HL-60 (cell line): ENCODE data around the gene KLHL22.
A peak's percentile ranks its signal among the peaks of the same experiment; 100 is the strongest.

Source experiments
- DNase-seq, 2 experiments: peaks; one replicate each; pipeline ENCODE4 v3.0.0-alpha.2; 2010 to 2020; ENCODE audit warnings: low read depth in 1 of 2, low spot score in 1 of 2
- H3K27ac ChIP-seq: fragments of 250-450 bp; sonication (Bioruptor Pico); replicated peaks from 2 replicates; pipeline ENCODE4 v1.5.1; 2020; ENCODE audit warnings: mild to moderate bottlenecking, moderate library complexity
- H3K27me3 ChIP-seq: fragments of 250-450 bp; sonication (Bioruptor Pico); 2 replicates; pipeline ENCODE4 v1.5.1; 2021; ENCODE audit warnings: mild to moderate bottlenecking, moderate library complexity; ENCODE audit not compliant: insufficient read depth, poor library complexity, severe bottlenecking
- H3K4me3 ChIP-seq: replicated peaks from 2 replicates; pipeline ENCODE4 v1.5.1; 2011; ENCODE audit warnings: mild to moderate bottlenecking, control low read depth, low read length; ENCODE audit not compliant: insufficient read depth
- GABPA ChIP-seq: IDR thresholded peaks from 2 replicates; pipeline ENCODE4 v1.6.1; 2012; ENCODE audit warnings: low read depth
- POLR2AphosphoS5 ChIP-seq: IDR thresholded peaks from 2 replicates; pipeline ENCODE4 v1.6.1; 2012; ENCODE audit warnings: low read depth
- SPI1 ChIP-seq: IDR thresholded peaks from 2 replicates; pipeline ENCODE4 v1.6.1; 2012; ENCODE audit warnings: low read depth, mild to moderate bottlenecking, borderline replicate concordance
- TF ChIP-seq, protein P1 (sequence below): IDR thresholded peaks from 2 replicates; pipeline ENCODE4 v1.6.1; 2012; ENCODE audit warnings: low read depth; ENCODE audit not compliant: insufficient replicate concordance
- TF ChIP-seq, protein P2 (sequence below): IDR thresholded peaks from one replicate; pipeline ENCODE4 v1.5.1; 2011; ENCODE audit warnings: low read length, control low read depth, inconsistent platforms; ENCODE audit not compliant: insufficient read depth

The KLHL22 gene

DNA sequence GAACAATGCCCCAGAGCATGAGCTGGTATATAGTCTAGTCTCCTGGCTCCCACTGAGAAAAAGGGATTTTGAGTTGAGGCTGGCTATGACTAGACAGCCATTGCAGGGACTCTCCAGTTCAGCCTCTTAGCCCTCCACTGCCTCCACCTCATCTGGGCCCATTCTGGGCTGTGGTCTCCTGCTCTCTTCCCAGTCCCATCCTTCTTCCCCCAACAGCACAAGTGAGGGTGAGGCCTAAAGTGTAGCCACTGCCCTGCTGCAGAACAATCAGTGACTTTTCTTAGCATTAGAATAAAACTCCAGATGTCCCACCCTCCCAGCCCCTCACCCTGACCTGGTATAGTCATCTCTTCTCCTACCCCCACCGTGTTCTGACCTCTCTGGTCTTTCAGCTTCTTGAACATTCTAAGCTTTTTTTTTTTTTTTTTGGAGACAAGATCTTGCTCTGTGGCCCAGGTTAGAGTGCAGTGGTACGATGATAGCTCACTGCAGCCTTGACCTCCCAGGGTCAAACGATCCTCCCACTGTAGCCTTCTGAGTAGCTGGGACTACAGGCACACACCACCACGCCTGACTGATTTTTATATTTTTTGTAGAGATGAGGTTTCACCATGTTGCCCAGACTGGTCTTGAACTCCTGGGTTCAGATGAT, 16.1 kb upstream of the KLHL22 start:
- Histone ChIP-seq H3K4me3 (no peak overlapping the region), H3K27me3 (no peaks in the 10 kb centered on the region), H3K27ac (no peak overlapping the region)
- TF ChIP-seq, protein P1, sequence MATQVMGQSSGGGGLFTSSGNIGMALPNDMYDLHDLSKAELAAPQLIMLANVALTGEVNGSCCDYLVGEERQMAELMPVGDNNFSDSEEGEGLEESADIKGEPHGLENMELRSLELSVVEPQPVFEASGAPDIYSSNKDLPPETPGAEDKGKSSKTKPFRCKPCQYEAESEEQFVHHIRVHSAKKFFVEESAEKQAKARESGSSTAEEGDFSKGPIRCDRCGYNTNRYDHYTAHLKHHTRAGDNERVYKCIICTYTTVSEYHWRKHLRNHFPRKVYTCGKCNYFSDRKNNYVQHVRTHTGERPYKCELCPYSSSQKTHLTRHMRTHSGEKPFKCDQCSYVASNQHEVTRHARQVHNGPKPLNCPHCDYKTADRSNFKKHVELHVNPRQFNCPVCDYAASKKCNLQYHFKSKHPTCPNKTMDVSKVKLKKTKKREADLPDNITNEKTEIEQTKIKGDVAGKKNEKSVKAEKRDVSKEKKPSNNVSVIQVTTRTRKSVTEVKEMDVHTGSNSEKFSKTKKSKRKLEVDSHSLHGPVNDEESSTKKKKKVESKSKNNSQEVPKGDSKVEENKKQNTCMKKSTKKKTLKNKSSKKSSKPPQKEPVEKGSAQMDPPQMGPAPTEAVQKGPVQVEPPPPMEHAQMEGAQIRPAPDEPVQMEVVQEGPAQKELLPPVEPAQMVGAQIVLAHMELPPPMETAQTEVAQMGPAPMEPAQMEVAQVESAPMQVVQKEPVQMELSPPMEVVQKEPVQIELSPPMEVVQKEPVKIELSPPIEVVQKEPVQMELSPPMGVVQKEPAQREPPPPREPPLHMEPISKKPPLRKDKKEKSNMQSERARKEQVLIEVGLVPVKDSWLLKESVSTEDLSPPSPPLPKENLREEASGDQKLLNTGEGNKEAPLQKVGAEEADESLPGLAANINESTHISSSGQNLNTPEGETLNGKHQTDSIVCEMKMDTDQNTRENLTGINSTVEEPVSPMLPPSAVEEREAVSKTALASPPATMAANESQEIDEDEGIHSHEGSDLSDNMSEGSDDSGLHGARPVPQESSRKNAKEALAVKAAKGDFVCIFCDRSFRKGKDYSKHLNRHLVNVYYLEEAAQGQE = no peak
- DNase-seq = no peak

DNA sequence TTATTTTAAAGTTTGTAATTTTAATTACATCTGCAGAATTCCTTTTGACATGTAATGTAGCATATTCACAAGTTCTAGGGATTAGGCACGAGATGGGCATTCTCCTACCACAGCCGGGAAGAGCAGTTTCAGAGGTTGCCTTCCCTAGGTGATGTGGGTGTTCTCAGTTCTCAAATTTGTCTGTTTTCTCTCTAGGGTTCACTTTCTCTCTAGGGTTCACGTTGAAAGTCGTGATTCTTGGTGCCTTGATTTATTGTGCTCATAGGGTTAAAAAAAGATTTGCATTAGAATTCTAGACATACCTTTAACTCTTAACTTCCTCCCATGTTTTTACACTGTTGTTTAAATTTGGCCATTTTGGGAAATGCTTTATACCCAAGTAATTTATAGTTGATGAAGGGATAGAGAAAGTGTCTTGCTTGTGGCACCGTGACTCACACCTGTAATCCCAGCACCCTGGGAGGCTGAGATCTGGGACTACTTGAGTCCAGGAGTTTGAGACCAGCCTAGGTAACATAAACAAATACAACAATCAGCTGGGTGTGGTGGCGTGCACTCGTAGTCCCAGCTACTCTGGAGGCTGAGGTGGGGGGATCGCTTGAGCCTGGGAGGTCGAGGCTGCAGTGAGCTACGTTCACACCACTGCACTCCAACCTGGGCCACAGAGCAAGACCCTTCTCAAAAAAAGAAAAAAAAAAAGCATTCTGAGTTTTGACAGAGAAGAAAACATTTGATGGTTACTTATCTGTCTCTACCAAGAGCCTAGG, 15.4 kb upstream of the KLHL22 start:
- no peak overlapping the region for H3K27ac ChIP-seq
- H3K27me3 ChIP-seq = no peaks in the 10 kb centered on the region
- DNase-seq = no peak
- no peak overlapping the region for H3K4me3 ChIP-seq
- TF ChIP-seq GABPA (no peak), POLR2AphosphoS5 (no peak), SPI1 (no peak)
- TF ChIP-seq, protein P1 = no peak
- TF ChIP-seq, protein P2, sequence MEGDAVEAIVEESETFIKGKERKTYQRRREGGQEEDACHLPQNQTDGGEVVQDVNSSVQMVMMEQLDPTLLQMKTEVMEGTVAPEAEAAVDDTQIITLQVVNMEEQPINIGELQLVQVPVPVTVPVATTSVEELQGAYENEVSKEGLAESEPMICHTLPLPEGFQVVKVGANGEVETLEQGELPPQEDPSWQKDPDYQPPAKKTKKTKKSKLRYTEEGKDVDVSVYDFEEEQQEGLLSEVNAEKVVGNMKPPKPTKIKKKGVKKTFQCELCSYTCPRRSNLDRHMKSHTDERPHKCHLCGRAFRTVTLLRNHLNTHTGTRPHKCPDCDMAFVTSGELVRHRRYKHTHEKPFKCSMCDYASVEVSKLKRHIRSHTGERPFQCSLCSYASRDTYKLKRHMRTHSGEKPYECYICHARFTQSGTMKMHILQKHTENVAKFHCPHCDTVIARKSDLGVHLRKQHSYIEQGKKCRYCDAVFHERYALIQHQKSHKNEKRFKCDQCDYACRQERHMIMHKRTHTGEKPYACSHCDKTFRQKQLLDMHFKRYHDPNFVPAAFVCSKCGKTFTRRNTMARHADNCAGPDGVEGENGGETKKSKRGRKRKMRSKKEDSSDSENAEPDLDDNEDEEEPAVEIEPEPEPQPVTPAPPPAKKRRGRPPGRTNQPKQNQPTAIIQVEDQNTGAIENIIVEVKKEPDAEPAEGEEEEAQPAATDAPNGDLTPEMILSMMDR = no peak

DNA sequence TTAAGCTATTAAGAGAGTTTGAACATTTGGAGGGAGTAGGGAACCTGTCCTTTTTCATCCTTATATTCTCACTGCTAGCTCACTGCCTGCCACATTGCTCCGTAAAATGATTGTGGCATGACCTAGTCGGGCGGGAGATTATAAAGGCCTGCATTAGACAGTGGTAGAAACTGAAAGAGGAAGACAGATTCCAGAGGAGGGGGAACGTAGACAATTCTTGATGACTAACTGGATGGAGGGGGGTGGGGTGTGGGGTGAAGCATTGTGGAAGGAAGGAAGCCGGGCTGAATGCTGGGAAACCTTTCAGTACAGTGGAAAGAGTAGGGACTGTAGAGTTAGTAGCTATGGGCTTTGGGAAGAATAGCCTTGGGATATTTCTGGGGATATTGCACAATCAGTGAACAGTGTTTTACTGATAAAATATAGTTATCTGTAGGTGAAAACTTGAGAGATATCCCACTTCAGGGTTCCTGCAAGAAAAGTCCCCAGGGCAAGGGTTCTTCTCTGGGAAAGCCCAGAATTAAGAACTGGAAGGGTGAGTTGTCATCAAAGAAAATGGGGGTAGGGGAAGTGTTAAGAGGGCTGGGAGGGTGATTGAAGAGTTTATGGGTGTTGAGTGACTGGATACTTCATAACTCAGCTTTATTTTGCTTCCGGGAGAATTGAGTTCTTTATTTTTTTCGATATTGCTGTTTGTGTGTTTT, 13.9 kb upstream of the KLHL22 start:
- peak; percentile 82 to 87 for DNase-seq
- TF ChIP-seq POLR2AphosphoS5 = 0 out of 2 replicates have a peak, but pooled peaks have one; percentile 39
- TF ChIP-seq, protein P1 = no peak
- TF ChIP-seq, protein P2 = no peak
- peak; percentile 90 for TF ChIP-seq SPI1
- TF ChIP-seq GABPA = no peak
- Histone ChIP-seq H3K4me3 (peak overlapping the region; percentile 56), H3K27me3 (no peaks in the 10 kb centered on the region), H3K27ac (peak overlapping the region; percentile 88)
